Lower lobe of right lung (tissue), 2 donors: ENCODE data around the gene DNM2. TPM values are rescaled to one million over a fixed set of nuclear protein-coding genes. Genes with fewer than 3 reads are reported as not detected.

Source experiments
- ATAC-seq, 2 donors: fragments of 200-7000 bp; cut with Tn5 transposase; one replicate each; pipeline ENCODE4 v1.9.1; 2020 to 2022; ENCODE audit warnings: mild to moderate bottlenecking in 2 of 2, moderate library complexity in 2 of 2
- DNase-seq: peaks from one replicate; pipeline ENCODE4 v3.0.0-alpha.2; 2020
- H3K27ac ChIP-seq: fragments of 200-600 bp; one replicate; pipeline ENCODE4 v1.8.0; 2022
- H3K27me3 ChIP-seq: fragments of 200-600 bp; one replicate; pipeline ENCODE4 v1.8.0; 2022; ENCODE audit warnings: low read depth
- H3K36me3 ChIP-seq: fragments of 200-600 bp; one replicate; pipeline ENCODE4 v1.8.0; 2022; ENCODE audit warnings: mild to moderate bottlenecking
- H3K4me1 ChIP-seq: fragments of 200-600 bp; one replicate; pipeline ENCODE4 v1.8.0; 2022
- H3K4me3 ChIP-seq: fragments of 200-600 bp; one replicate; pipeline ENCODE4 v1.8.0; 2022; ENCODE audit warnings: mild to moderate bottlenecking
- H3K9me3 ChIP-seq: fragments of 200-600 bp; one replicate; pipeline ENCODE4 v1.8.0; 2022
- intact Hi-C: fragments of 100-400 bp; cut with DNase I; formaldehyde crosslinking; loops from one replicate; pipeline ENCODE4 v1.11.0; 2022
- total RNA-seq: library from RNA; stranded (reverse); fragmentation: NEBNext Ultra II Directional; extraction: Animal tissue kit (Norgen Biotek cat#: 25700); gene quantifications from one replicate; pipeline ENCODE4 v1.2.1, GENCODE V29; 2021
- TF ChIP-seq, protein P1 (sequence below): fragments of 200-600 bp; IDR thresholded peaks from one replicate; pipeline ENCODE4 v1.8.0; 2022; ENCODE audit warnings: antibody characterized with exemption, mild to moderate bottlenecking
- donor health status: DM: no; HTN: yes; CAD: no; lungs with severe emphysema.

The DNM2 gene
- total RNA-seq, 1 donor from 2014 or later, result 282 TPM

GRCh38 chr19:10818301-10819123 lies 100.6 kb downstream of the DNM2 start:
- Histone ChIP-seq H3K27me3 (no peaks in the 10 kb centered on the region), H3K27ac (peak overlapping the region; percentile 58), H3K9me3 (no peaks in the 10 kb centered on the region), H3K4me1 (no peaks in the 10 kb centered on the region), H3K36me3 (peaks cover 95% of the 10 kb centered on the region), H3K4me3 (no peak overlapping the region)
- intact Hi-C loops, result no loop called here
- ATAC-seq, result no peak
- TF ChIP-seq, protein P1, sequence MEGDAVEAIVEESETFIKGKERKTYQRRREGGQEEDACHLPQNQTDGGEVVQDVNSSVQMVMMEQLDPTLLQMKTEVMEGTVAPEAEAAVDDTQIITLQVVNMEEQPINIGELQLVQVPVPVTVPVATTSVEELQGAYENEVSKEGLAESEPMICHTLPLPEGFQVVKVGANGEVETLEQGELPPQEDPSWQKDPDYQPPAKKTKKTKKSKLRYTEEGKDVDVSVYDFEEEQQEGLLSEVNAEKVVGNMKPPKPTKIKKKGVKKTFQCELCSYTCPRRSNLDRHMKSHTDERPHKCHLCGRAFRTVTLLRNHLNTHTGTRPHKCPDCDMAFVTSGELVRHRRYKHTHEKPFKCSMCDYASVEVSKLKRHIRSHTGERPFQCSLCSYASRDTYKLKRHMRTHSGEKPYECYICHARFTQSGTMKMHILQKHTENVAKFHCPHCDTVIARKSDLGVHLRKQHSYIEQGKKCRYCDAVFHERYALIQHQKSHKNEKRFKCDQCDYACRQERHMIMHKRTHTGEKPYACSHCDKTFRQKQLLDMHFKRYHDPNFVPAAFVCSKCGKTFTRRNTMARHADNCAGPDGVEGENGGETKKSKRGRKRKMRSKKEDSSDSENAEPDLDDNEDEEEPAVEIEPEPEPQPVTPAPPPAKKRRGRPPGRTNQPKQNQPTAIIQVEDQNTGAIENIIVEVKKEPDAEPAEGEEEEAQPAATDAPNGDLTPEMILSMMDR, result no peak
- no peak for DNase-seq

GRCh38 chr19:10819124-10820060 lies 101.5 kb downstream of the DNM2 start:
- no peak overlapping the region for H3K27ac ChIP-seq

DNA sequence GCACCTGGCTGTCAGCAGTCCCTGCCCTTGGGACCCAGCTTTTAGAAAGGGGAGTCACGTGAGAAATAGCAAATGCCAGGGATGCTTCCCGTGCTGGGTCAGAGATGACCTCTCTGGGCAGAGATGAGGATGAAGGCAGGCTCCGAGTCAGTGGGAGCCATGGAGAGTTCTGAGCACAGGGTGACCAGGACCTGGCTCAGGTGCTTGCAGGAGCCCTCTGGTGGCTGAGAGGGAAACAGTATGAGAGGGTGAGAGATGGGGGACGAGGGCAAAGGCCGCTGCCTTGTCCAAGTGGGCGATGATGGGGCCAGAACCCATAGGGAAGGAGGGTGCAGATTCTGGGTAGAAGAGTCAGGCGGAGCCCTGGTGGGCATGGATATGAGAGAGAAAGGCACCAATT lies 102.3 kb downstream of the DNM2 start:
- intact Hi-C loops, result no loop called here
- no peak overlapping the region for H3K27ac ChIP-seq
- no peaks in the 10 kb centered on the region for H3K27me3 ChIP-seq
- no peaks in the 10 kb centered on the region for H3K4me1 ChIP-seq
- no peaks in the 10 kb centered on the region for H3K9me3 ChIP-seq
- ATAC-seq (peak in 1 of 2 donors; percentile 15), DNase-seq (no peak)
- H3K4me3 ChIP-seq, result no peak overlapping the region
- TF ChIP-seq, protein P1, result peak; percentile 13
- H3K36me3 ChIP-seq, result peaks cover 95% of the 10 kb centered on the region

More at GRCh38 chr19:10819124-10820060, 101.5 kb downstream of the DNM2 start:
- no peaks in the 10 kb centered on the region for H3K27me3 ChIP-seq
- no peaks in the 10 kb centered on the region for H3K9me3 ChIP-seq
- H3K36me3 ChIP-seq, result peaks cover 95% of the 10 kb centered on the region
- no peak for ATAC-seq
- H3K4me3 ChIP-seq, result no peak overlapping the region
- TF ChIP-seq, protein P1, result no peak
- H3K4me1 ChIP-seq, result no peaks in the 10 kb centered on the region
- intact Hi-C loops, result no loop called here
- DNase-seq, result no peak

- TF ChIP-seq, protein P1, result no peak
- intact Hi-C loops, result no loop called here
- H3K27ac ChIP-seq, result no peak overlapping the region
- no peaks in the 10 kb centered on the region for H3K4me1 ChIP-seq
- no peak overlapping the region for H3K4me3 ChIP-seq
- DNase-seq (no peak), ATAC-seq (no peak)
- no peaks in the 10 kb centered on the region for H3K9me3 ChIP-seq
- no peaks in the 10 kb centered on the region for H3K27me3 ChIP-seq
- peaks cover 97% of the 10 kb centered on the region for H3K36me3 ChIP-seq
These were observed 105.8 kb downstream of the DNM2 start for GRCh38 chr19:10823690-10824089.

DNA sequence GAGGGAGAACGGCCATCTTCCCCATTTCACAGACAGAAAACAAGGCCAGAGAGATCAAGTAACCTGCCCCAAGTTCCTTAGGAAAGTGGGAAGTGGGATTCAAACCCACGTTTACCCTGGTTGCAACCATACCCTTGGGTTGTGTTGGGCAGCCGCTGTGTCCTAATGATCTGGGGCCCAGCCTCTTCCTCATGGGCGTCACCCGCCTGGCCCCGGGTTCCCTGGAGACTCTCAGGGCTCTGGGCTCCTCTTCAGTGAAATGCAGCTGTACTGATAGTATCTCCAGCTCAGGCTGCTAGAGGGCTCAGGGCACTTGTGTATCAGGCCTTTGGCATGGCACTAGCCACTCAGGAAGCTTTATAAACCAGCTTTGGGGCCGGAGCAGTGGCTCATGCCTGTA lies 108.4 kb downstream of the DNM2 start:
- TF ChIP-seq, protein P1, result no peak
- intact Hi-C loops, result no loop called here
- no peak overlapping the region for H3K27ac ChIP-seq
- no peak overlapping the region for H3K4me3 ChIP-seq
- H3K36me3 ChIP-seq, result peaks cover 98% of the 10 kb centered on the region
- H3K27me3 ChIP-seq, result no peaks in the 10 kb centered on the region
- H3K4me1 ChIP-seq, result no peaks in the 10 kb centered on the region
- ATAC-seq, result peak; percentile 24 to 29
- DNase-seq, result peak; percentile 54
- no peaks in the 10 kb centered on the region for H3K9me3 ChIP-seq
